IMR-90 (cell line): ENCODE results near the gene MAU2. TPM values are rescaled to one million over a fixed set of nuclear protein-coding genes. Genes with fewer than 3 reads are reported as not detected.

Experiments
- BHLHE40 ChIP-seq: fragments of 150-350 bp; IDR thresholded peaks from 2 replicates; pipeline ENCODE4 v1.6.1; 2016; ENCODE audit warnings: mild to moderate bottlenecking, low read depth, low read length
- USF2 ChIP-seq: fragments of 150-350 bp; IDR thresholded peaks from 2 replicates; pipeline ENCODE4 v1.6.1; 2017; ENCODE audit warnings: mild to moderate bottlenecking, antibody characterized with exemption, low read length, low read depth
- polyA plus RNA-seq, 3 experiments: library from polyadenylated mRNA; depleted of rRNA; stranded (reverse); fragments of >200 nt; gene quantifications; 2 replicates each; pipeline ENCODE4 v1.2.3, GENCODE V29; 2012; ENCODE audit warnings: low replicate concordance in 1 of 3
- total RNA-seq: library from RNA; depleted of rRNA; stranded (reverse); fragments of >200 nt; gene quantifications from 2 replicates; pipeline ENCODE4 v1.2.3, GENCODE V29; 2012

The MAU2 gene
- total and polyA plus RNA-seq, 2 of the 4 experiments (the other 2 are of a cell fraction): 24.6 to 31.1 TPM

DNA sequence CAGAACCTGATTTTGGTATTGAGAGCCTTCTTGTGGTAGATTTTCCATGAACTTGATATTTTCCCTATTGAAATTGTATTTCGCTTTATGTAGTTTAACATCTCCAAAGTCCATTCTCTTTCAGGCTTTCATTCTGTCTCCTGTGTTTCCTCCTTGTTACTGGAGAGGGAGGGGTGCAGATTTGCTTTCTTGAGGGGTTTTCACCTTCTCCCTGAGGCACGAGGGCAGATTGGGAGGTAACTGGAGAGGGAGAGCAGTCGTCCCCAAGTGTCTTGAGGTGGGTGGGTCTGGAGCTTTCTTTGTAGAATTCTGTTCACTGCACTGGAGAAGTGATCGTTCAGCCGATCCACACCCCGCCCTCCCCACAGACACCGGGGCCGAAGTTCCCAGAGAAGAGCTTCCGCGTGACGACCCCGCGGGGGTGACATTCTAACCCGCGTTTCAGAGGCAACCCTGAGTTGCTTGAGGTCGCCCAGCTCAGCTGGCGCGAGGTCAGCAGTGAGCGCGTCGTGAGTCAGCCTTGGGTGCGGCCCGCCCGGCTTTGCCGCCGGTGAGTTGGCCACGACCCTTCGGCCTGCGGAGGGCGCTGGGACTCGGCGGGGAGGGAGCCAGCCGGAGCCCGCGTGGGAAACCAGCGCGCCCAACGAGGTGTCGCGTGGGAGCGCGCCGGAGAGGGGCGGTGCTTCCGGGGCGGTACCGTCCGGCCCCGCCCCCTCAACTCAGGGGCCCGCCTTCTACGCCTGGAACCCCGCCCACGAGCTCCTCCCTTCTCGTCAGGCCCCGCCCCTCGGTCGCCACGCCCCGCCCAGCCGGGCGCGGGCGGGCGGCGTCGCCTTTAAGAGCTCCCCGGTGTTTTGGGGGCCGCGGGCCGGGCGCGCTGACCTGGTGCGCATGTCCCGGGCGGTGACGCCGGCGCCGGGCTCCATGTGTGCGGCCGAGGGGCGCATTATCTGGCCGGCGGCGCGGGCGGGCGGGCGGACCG lies 84.5 kb downstream of the MAU2 start, which contains the start of gene GATAD2A (continued):
- TF ChIP-seq BHLHE40: peak; percentile 48
- TF ChIP-seq USF2: no peak; the same call in 1 of the 2 replicates
